ENCODE data around the gene NPTX1.
A peak's percentile ranks its signal among the peaks of the same experiment; 100 is the strongest.
"Not testable (repeated sequence)": the region's sequence is repeated elsewhere in the genome, so short reads cannot be mapped to it uniquely, and the experiment has no call there.

The NPTX1 gene, protein sequence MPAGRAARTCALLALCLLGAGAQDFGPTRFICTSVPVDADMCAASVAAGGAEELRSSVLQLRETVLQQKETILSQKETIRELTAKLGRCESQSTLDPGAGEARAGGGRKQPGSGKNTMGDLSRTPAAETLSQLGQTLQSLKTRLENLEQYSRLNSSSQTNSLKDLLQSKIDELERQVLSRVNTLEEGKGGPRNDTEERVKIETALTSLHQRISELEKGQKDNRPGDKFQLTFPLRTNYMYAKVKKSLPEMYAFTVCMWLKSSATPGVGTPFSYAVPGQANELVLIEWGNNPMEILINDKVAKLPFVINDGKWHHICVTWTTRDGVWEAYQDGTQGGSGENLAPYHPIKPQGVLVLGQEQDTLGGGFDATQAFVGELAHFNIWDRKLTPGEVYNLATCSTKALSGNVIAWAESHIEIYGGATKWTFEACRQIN

DNA sequence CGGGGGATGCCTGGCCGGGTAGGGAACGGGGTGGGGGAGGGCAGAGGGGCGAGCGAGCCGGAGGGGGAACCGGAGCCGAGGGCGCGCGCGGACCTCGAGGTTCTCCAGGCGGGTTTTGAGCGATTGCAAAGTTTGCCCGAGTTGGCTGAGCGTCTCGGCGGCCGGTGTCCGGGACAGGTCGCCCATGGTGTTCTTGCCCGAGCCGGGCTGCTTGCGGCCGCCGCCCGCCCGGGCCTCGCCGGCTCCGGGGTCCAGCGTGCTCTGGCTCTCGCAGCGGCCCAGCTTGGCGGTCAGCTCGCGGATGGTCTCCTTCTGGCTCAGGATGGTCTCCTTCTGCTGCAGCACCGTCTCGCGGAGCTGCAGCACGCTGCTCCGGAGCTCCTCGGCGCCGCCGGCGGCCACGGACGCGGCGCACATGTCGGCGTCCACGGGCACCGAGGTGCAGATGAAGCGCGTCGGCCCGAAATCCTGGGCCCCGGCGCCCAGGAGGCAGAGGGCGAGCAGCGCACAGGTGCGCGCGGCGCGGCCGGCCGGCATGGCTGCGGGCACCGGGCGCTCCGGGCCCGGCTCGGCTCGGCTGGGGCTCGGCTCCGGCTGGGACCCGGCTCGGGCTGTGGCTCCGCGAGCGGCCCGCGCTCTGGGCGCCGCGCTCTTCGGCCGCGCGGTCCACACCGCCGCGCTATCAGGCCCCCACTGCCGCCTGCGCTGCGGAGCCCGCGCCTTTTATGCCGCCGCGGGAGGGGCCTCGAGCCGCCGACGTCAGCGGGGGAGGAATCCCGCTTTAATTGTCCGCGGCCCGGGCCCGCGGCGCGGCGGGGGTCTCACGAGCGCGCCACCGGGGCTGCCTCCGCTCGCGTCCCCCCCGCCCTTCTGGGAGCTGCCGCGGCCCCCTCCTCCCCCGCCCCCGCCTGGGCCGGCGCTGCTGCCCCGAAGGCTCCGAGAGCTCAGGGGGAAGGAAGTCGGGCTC lies at the start of gene NPTX1:
NPTX1 (minus strand) TSS at position 698 of the 967 bp plus-strand sequence; CDS start at position 537, 161 bp downstream.
- DNase-seq = peak; percentile 49

DNA sequence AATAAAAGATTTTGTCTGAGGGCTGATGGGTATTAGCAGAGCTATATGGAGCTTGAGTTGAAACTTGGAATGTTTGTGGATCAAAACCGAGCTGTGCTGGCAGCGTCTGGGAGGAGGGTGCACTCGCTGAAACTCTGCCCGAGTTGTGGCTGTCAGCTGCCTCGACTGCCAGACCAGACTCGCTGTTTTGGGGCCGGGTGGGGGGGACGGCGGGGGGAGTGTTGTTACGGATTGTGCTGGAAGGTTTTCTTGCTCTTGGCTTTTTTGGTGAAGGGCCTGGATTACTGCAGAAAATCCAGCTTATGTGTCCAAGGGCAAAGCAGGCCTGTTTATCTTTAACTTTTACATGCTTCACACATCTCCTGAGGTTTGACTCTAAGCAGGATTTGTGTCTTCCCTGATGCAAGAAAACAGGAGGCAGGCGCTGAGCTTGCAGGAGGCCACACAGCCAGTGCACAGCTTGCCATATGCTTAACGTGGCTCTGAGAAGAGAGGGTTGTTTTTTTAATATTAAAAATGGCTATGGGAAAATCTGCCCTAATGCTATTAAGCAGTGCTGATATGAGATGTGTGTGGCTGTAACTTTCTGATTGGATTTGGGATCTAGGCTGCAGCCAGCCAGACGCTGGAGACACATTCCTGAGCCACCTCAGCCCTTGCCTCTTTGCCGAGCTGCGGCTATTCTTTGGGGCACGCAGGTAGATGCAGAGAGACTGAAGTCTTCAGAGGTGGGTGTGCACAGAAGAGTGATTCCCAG lies 47.7 kb upstream of the NPTX1 start:
- peak; percentile 54 for DNase-seq

DNA sequence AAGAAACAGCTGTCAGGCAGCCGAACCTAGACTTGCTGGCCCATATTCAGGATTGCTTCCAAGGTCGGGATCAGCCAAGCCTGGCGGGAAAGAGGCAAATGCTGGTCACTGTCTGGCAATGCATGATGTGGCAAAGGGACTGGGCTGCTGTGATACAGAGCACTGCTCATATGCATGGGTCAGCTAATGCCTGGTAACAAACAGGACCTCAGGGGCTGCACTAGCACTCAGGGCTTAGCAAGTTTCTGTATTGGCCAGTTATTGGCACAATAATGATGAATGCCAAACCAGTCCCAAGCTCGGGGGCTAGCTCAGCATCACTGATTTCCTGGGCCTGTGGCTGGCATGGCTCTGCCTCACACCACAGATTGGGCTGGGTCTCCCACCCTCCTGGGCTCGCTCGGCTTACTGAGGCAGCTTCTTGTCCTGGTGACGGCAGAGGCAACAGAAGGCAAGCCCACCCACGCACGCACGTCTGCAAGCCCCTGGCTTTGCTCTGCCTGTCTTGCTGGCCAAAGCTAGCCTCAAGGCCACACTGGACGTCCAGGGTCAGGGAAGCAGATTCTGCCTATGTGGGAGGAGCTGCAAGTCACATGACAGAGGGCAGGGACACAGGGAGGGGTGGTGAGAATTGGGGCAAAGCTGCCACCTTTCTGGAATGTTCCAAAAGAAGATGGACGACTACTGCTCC lies 46.8 kb upstream of the NPTX1 start:
- DNase-seq = no peak

DNA sequence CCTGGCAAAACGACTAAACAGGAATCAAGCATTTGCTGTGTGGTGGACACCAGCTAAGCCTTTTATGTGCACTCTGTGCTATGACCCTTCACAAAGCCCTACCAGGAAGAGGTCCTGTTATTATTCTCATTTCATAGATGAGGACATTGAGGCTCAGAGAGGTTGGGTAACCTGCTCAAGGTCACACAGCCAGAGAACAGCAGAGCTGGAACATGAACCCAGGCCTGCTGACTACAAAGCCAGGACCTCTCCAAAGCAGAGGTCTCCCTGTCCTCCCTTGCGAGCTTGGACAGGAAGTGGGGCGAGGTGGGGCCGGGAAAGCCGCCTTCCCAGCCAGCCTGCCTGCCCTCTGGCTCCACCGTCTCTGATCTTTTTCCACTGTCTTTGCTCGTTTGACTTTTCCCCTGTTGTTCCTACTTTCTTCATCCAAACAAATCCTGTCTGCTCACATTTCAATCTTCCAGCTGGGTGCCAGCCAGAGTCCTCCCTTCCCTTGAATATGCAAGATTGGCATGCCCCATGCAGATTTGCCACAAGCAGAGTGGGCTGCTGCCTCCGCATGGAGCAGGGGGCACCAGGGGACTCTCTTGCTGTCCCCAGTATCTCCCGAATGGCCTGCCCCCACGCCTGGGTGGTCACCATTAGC lies 44.5 kb upstream of the NPTX1 start:
- DNase-seq = no peak

DNA sequence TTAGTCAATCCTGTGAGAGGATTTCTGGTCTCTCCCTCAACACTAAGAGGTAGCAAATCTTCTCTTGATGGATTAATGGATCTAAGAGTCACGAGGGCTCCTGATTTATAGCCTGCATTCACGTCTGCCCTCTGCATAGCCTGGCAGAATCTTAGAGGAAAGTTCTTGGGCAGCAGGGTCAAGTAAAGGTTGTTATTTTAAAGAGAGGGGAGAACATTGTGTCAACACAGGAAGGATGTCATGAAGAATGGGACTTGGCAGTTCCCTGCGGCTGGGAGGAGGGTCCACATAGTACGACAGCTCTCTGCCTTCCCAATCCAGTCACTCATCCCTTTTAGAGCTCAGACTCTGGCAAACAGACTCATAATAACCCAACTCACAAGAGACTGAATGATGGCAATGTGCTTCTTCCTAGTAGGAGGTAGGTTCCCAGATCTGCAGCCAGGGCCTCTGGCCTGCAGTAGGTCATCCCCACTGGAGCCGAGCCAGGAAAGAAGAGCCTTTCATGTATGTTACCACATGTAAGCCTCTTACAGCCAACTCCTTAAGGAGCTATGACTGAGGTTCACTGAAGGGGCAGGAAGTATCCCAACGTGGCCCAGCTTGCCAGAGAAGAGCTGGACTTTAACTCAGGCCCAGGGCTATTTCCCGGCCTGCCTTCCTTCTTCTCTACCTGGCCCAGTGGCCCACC lies 42.8 kb upstream of the NPTX1 start:
- no peak for DNase-seq

DNA sequence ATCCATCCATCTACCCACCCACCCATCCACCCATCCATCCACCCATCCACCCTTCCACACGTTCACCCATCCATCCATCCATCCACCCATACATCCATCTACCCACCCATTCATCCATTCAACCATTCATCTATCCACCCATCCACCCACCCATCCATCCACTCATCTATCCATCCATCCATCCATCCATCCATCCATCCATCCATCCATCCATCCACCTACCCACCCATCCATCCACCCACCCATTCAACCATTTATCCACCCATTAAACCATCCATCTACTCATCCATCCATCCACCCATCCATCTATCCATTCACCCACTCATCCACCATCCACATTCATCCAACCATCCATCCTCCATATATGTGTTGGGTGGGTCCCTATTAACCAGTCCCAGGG lies 42.0 kb upstream of the NPTX1 start:
- no peak for DNase-seq

DNA sequence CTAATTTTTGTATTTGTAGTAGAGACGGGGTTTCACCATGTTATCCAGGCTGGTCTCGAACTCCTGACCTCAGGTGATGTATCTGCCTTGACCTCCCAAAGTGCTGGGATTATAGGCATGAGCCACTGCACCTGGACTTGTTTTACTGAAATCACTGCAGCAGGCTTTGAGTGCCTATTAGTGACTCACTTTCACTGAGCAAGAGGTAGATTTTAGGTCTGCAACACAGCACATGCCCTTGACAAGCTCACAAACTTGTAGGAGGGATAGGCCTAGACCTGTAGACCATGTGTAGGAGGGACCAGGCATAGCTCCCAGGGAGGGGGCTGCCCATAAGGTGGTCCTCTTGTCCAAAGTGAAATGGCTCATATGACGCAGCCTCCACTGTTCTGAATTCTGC lies 41.2 kb upstream of the NPTX1 start:
- DNase-seq = no peak

DNA sequence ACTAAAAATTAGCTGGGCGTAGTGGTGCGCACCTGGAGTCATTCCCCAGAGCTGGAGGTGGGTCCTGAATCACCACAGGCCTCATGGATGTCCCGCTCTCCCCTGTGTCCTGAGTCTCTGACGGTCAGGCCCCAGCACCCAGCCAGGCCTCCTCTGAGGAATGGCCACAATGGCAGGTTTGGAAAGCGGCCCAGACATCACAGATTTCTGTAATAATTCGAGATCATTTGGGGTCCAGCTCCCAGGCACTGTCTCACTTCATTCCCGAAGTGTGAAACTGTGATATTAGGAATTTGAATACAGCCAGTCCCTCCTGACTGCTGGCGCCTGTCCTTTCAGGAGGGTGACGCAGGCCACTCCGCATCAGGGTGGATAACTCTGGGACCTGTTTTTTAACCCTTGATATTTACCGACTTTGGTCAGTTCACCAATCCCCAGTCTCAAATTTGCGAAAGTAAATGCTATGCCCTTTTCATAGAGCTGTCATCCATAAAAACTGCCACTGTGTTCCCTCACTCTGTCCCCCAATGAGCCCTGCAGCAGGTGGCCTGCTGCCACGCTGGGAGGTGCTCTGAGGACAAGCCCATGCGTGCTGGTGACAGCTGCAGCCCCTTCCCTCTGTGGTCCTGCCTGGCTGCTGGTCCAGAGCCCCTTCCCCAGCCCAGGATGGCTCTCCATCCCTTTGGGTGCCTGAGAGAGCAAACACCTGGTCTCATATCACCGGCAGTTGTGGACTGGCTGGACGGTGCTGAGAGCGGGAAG lies 39.9 kb upstream of the NPTX1 start:
- DNase-seq = peak; percentile 66

DNA sequence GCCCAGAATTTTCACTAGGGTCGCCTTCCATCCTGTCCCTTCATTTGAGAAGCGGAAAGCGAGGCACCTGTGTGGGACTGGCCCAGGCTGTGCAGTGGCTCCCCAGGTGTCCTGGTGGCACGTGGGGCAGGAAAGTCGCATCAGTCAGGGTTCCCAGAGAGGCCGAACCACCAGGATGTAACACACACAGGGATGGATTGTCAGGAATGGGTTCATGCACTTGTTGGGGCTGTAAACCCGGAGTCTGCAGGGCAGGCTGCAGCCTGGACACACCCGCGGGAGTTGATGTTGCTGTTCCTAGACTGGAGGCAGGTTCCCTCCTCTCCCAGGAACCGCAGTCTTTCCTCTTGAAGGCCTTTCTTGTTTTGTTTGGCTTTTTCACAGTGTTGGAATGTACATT lies 37.5 kb upstream of the NPTX1 start:
- DNase-seq = no peak

DNA sequence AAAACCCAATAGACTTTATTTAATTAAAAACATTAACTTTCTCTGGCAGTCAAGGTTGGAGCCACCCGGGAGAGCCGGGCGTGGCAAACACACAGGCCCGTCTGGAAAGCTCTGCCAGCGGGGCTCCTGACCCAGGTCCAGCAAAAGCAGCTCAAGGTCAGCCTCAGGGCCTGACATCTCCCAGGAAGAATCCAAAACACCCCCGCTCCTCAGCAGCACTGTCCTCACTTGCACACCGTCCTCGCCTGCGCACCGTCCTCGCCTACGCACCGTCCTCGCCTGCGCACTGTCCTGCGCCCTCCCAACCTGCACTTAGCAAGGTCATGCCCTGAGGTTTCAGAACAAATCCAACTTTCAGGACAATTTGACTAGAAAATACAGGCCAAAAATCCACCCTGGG lies 36.8 kb upstream of the NPTX1 start:
- no peak for DNase-seq

DNA sequence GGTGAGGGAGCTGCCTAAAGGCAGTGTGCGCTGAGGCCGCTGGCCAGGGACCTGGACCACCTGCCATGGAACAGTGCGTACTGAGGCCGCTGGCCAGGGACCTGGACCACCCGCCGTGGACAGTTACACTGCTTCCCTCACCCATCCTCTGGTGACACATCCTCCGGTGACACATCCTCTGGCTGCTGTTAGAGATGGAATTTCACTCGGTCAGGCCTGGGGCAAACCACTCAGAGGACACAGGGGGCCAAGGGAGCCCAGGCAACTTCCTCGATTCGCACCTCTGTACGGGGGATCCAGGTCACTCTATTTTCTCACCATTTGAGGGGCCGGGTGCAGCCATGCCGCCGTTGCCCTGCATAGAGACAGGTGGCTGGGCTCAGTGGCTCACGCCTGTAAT lies 35.8 kb upstream of the NPTX1 start:
- no peak for DNase-seq

DNA sequence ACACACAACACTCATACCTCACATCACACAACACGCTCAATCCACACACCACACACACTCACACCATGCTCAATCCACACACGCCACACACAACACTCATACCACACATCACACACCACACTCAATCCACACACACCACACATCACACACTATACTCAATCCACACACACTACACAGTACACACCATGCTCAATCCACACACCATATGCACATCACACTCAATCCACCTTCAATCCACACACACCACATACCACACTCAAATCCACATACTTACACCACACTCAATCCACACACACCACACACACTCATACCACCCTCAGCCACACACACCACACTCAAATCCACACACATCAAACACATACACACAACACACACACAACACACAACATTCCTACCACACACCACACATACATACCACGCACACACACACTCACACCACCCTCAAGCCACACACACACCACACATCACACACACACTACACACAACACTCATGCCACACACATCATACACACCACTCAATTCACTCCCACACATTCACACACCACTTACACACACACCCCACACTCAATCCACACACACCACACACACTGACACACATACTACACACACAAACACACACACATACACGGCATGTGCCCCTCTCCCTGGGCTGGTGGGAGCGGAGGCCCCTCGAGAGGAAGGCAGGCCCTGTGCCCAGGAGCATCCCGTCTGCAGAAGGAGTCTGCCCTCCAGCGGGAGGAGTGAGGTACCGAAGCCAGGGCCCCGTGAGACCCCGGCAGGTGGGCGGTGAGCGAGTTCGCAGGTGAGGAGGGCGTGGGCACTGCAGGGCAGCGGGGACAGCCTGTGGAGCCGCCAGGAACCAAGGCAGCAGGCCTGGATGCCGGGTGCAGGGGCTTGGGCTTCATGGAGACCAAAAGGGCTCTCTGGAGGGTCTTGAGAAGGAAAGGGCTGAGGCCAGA lies 35.1 kb upstream of the NPTX1 start:
- DNase-seq = no peak

DNA sequence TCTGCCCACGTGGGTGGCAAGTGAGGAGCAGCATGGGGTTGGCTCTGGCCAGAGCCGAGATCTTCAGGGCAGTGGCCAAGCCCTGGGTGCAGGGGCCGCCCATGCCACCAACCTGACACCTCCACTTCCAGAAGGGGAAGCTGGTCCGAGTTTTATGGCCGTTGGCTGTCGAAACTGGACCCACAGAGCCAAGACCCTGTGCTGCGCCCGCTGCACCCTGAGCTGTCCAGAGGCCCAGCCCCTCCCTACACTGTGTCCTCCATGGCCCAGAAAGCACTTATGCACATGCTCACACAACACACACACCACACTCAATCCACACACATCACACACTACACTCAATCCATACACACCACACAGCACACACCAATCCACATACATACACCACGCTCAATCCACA lies 34.4 kb upstream of the NPTX1 start:
- DNase-seq = no peak

DNA sequence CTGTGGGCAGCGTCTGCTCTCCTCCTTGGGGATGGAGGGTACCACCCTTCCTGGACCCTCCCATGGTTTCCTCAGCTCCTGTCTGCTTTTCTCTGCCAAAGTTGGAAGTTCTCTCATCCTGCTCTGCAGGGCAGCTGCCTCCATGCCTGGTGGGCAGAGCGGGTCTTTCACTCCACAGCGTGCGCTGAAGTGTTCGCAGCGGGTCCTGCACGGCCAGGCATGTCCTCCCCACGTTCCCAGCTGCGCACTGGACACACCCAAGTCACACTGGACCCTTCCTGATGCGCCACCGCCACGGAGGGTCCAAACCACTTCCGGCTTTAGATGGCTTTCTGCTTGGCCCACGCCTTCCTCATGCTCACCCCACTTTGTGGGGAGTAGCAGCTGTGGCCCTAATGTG lies 33.7 kb upstream of the NPTX1 start:
- DNase-seq = no peak

DNA sequence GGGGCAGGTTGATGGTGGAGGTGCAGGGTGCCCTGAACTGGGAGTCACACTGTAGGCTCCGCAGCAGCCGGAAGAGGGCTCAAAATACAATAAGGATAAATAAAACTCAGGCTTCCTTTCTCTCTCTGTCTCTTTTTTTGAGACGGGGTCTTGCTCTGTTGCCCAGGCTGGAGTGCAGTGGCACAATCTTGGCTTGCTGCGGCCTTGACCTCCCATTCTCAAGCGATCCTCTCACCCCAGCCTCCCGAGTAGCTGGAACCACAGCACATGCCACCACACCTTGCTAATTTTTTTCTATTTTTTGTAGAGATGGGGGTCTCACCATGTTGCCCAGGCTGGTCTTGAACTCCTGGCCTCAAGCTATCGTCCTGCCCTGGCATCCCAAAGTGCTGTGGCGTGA lies 32.9 kb upstream of the NPTX1 start:
- DNase-seq = no peak

DNA sequence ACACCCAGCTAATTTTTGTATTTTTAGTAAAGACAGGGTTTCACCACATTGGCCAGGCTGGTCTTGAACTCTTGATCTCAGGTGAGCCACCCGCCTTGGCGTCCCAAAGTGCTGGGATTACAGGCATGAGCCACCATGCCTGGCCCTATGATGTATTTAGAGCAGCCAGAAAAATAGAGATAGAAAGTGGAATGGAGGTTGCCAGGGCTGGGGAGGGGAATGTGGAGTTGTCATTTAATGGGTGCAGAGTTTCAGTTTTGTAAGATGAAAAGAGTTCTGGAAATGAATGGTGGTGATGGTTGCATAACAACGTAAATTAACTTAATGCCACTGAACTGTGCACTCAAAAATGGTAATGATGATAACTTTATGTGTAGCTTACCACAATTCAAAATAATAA lies 31.6 kb upstream of the NPTX1 start:
- no peak for DNase-seq

DNA sequence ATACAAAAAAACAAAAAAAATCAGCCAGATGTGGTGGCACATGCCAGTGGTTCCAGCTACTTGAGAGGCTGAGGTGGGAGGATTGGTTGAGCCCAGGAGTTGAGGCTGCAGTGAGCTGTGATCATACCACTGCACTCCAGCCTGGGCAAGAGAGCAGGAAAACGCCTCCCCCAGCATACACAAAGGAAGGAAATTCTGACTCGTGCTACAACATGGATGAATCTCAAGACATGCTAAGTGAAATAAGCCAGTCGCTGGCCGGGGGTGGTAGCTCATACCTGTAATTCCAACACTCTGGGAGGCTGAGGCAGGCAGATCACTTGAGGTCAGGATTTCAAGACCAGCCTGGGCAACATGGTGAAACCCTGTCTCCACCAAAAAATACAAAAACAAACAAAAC lies 30.8 kb upstream of the NPTX1 start:
- not testable (repeated sequence) for DNase-seq

DNA sequence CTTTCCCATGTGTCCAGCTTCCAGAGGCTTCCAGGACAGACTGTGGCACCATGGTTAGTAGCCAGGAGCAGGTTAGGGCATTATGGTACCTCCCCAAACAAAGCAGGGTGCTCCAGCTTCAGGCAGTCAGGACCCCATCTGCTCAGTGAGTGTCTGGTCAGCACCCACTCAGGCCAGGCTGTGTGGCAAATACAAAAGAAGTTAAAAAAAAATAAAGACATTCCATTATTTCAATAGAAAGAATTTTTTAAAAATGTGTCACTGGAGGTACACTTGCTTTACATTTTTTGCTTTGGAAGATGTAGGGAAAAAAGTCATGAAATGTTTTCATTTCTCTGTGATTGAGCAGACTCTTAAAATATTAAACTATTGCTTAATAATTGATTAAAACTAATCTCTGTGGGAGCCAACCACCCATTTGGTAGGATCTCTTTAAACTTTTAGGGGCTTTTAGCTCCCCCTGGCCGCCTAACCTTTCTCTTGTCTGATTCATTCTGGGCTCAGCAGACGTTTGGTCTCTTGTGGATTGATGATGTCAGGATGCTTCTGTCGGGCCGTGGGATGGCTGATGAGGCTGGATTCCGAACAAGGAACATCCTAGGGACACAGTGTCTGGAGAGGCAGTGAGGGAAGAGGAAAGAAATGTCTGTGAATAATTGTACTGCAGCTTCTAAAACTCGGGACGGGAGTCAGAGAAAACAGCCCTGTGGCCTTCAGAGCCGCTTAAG lies 28.4 kb upstream of the NPTX1 start:
- DNase-seq = no peak

DNA sequence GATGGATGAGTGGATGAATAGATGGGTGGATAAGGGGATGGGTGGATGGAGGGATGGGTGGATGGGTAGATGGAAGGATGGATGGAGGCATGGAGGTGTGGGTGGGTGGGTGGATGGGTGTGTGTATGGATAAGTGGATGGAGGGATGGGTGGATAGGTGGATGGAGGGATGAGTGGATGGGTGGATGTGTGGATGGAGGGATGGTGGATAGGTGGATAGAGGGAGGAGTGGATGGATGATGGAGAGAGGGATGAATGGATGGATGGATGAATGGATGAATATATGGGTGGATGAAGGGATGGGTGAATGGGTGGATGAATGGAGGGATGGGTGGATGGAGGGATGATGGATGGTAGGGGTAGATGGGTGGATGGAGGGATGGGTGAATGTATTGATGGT lies 27.5 kb upstream of the NPTX1 start:
- DNase-seq = no peak

All from NCI-H1694 (cell line).